ELR (cell line): Measurements from ENCODE around the gene MPP3.
"Not testable (repeated sequence)": the region's sequence is repeated elsewhere in the genome, so short reads cannot be mapped to it uniquely, and the experiment has no call there.

ENCODE experiments used
- DNase-seq: peaks from one replicate; pipeline ENCODE4 v3.0.0-alpha.2; 2015; ENCODE audit warnings: low read depth

MPP3 gene

GRCh38 chr17:43860927-43861622, 28.1 kb upstream of the MPP3 start:
- DNase-seq, result no peak

DNA sequence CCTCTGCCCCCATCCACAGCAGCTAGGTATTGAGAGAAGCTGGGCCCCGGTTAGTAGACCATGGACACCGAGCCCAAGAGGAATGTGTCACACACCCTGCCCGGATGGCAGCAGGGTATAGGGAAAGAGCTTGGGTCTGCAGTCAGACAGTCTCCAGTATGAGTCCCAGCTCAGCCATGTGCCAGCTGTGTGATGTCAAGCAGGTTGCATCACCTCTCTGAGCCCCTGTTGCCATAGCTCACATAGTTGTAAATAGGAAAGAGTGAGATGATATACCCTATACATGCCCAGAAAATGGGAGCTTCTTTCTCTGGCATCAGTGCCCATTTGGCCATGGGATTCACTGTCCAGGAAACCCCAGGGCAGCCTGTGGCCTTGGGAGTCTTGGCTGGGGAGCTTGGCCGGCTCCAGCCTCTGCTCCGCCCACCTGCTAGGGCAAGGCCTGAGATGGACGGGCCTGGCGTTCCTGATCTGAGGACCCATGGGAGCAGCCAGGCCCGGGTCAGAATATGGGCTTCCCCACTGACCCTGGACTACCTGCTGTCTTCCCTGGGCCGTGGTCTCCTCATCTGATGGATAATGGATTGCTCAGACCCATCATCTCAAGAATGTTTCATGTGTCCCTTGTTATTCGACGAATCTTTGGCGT, 27.3 kb upstream of the MPP3 start:
- DNase-seq, result no peak

DNA sequence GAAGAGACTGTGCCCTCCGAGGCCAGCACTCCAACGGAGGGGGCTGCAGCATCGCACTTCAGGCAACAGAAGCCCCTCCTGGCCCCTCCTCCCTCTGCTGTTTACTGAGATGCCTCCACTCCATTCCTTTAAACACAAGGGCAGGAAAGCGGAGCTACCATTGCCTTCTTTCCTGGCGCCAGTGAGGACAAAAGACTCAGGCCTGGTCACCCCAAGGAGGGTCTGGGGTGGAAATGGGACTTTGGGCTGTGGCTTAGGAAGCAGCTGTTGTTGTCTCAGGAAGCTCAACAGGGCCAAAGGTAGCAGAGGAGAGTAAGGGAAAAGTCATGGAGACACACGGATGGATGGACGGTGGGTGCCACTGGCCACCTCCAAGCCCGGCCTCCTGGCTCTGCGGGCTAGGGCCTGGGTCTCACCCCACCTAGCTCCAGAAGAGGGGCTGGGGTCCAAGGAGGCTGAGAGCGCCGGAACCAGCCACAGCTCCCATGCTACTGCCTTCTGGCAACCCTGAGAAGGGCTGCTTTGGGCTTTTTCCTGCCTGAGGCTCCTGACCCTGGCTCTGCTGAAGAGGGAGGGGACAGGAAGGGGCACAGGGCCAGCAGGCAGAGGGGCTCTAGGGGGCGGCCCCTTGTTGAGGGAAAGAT, 25.1 kb upstream of the MPP3 start:
- no peak for DNase-seq

DNA sequence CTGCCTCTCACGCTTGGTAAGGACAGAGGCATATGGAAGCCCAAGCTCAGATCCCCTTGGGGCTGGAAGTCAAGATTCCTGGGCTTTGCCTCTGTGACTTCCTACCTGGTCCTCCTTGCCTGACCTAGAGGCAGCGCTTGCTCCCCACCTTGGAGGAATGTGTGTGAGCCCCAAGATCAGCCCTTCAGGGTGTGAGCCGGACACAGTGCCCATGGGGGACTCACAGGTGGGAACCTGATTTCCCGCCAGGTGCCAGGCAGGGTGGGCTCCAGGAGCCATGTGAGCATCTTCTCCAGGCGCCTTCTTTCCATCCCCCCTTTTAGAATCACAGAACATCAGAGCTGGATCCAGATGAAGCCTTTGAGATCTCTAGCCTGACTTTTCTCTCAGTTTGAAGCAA, 24.2 kb upstream of the MPP3 start:
- DNase-seq, result no peak

GRCh38 chr17:43856141-43856540, 23.2 kb upstream of the MPP3 start:
- no peak for DNase-seq

- no peak for DNase-seq
These were observed 22.1 kb upstream of the MPP3 start for GRCh38 chr17:43855061-43855460.

DNA sequence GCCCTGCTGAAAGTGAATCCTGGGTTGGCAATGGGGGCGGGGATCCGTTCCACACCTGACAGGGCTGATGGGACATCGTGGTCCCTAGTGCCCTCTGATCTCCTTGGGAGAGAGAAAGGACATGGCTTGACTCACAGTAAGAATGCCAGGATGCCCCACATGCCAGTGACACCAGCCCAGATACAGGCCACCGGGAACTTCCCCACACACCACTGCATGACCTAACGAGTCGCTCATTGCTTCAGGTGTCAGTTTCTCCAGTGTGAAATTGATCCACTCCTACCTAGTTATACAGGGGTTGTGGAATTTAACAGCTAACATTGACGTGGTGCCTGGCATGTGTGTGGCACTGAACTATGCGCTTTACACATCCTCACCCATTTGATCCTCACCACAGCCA, 21.6 kb upstream of the MPP3 start:
- DNase-seq, result no peak

DNA sequence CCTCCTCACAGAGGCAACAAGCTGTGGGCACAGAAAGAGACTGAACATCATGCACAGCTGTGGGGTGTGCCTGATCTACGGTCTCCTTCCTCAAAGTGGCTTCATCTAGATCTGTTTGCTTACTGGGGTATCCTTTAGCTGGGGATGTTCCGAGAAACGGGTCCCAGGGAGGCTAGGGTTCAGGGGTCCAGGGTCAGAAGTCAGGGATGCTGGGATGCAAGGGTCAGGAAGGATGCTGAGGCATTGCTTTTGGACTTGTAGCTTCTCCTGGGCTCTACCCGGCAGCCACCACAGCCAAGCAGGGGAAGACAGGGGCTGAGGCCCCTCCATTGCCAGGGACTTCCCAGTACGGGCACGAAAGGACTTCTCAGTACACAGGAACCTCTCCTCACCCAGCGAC, 20.6 kb upstream of the MPP3 start:
- no peak for DNase-seq

DNA sequence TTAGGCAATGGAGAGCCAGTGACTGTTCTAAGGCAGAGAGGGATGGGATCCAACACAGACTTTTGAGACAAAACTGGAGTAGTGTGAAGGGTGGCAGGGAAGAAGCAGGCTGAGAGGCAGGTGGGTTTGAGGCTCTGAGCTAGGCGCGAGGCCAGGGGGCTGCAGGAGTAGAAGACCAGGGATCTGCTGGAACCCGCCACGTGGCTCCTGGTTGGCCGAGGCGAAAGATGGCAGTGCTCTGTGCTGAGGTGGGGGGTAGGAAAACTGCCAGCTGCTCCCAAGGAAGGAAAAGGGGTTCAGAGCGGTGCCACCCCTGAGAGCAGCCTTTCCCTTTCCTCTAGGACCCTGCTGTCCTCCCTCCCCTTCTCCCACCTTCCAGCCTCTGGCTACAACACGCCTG, 19.6 kb upstream of the MPP3 start:
- no peak for DNase-seq

DNA sequence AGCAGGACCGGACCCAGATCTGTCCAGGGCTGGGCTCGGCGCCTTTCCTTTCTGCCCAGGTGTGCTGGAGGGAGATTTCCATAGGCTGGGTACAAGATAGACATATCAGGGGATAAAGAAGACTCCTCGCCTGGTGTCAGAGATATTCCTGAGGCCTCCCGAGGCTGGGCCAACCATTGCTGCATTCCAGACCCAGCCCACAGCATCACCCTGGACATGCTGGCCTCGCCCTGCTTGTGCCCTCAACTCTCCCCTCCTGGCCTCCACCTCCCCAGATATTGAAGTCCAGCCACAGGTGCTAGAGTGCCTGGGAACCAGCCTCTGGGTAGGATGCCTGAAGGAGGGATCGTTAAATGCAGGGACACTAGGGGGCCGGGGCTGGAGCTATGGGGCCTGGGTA, 16.2 kb upstream of the MPP3 start:
- DNase-seq, result no peak

- no peak for DNase-seq
These were observed 15.7 kb upstream of the MPP3 start for GRCh38 chr17:43848601-43849000.

GRCh38 chr17:43846963-43847371, 14.0 kb upstream of the MPP3 start, which contains the start of gene CD300LG:
CD300LG (plus strand) TSS chr17:43847176; CDS start chr17:43847217, 41 bp downstream.
- no peak for DNase-seq

- peak; percentile 85 for DNase-seq
These were observed 13.3 kb upstream of the MPP3 start for GRCh38 chr17:43846221-43846712.

GRCh38 chr17:43845766-43846165, 12.8 kb upstream of the MPP3 start:
- no peak for DNase-seq

DNA sequence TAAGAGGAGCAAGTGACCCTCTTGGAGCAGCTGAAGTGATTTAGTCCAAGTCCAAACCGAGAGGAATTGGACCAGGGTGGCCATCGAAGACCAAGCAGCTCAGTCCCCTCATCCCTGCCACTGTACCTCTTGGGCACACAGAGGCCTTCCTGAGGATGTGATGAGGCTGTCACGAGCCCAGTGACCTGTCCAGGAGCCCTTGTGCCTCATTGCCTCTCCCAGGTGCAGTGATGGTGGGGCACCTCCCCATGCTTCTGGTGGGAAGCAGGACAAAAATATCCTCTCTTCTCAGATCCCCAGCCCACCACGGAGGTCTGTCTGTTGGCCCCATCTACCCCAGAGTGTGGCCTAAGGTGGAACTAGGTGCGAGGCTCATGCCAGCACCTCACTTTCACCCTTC, 11.3 kb upstream of the MPP3 start:
- DNase-seq, result no peak

- no peak for DNase-seq
These were observed 10.0 kb upstream of the MPP3 start for GRCh38 chr17:43842975-43843325.

DNA sequence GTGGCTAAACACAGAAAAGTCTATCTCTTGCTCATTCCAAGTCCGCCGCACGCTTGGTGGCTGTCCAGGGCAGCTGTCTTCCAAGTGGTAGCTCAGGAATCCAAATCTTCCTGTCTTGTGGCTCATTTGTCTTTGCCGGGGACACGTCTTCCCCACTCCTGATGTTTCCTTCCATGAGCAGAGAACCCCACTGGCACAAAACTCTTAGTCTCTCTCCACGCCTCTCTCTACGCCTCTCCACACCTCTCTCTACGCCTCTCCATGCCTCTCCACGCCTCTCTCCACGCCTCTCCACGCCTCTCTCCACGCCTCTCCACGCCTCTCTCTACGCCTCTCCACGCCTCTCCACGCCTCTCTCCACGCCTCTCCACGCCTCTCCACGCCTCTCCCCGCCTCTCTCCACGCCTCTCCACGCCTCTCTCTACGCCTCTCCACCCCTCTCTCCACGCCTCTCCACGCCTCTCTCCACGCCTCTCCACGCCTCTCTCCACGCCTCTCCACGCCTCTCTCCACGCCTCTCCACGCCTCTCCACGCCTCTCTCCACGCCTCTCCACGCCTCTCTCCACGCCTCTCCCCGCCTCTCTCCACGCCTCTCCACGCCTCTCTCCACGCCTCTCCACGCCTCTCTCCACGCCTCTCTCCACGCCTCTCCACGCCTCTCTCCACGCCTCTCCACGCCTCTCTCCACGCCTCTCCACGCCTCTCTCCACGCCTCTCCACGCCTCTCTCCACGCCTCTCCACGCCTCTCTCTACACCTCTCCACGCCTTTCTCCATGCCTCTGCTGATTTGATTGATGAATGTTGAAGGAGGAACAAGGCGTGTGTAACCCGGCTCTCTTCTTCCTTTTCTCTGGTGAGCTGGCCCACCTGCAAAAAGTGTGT, 9.4 kb upstream of the MPP3 start:
- DNase-seq, result not testable (repeated sequence)

DNA sequence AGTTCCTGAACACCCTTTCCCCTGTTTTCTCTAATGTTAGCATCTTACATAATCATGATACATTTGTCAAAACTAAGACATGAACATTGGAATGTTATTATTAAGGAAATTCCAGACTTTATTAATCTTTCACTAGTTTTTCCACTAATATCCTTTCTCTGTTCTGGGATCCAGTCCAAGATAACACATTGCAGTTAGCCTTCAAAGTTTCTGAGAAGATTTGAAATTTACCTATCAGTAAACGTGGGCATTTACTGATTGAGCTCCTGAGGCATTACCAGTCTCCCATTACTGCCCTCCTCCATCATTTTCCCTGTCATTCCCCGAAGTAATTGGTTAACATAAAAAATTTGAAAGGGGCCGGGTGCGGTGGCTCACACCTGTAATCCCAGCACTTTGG, 8.3 kb upstream of the MPP3 start:
- no peak for DNase-seq

GRCh38 chr17:43840814-43841213, 7.9 kb upstream of the MPP3 start:
- peak; percentile 61 for DNase-seq

GRCh38 chr17:43839670-43840108, 6.7 kb upstream of the MPP3 start:
- DNase-seq, result no peak

GRCh38 chr17:43834106-43834505, 1.2 kb upstream of the MPP3 start:
- no peak for DNase-seq
